GM19372 (cell line): ENCODE measurements around the gene ASAP2.
"Not testable (repeated sequence)": the region's sequence is repeated elsewhere in the genome, so short reads cannot be mapped to it uniquely, and the experiment has no call there.

ENCODE experiments used
- ATAC-seq: cut with Tn5 transposase; IDR thresholded peaks from one replicate; pipeline ENCODE4 v1.9.1; 2021; ENCODE audit warnings: mild to moderate bottlenecking, low read depth, moderate library complexity; ENCODE audit not compliant: unreplicated experiment

Gene ASAP2

DNA sequence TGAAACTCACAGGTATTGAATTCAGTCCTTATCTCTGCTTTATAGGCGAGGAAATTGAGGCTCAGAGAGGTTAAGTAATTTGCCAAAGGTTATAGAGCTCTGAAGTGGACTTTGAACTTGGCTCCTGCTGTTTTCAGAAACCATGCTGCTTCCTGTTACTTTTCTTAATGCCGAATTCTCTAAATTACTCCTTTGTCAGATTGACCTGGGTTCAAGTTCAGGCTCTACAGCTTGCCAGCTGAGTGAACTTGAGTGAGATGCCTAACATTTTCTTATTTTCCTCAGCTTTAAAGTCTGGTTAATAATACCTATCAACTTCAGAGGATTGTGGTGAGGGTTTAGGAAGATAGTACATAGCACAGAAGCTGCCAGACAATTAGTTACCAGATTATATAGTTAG, 3.4 kb downstream of the ASAP2 start:
- ATAC-seq: no peak

DNA sequence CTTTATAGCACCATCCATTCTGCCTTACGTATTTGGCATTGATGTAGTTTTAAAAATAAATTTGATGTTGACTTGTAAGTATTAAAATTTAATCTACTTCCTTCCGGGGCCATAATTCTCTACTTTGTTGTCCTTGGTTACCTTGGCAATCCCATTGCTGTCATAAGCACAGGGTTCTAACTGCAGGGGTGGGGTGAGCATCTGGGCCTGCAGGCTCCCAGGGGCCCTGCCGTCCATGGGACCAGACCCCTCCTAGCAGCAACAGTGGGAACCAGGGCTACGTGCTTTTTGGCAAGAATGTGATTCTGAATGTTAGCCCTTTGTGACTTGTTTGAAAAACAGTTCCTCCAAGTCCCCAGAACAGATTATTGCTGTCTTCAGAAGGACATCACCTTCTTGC, 4.9 kb downstream of the ASAP2 start:
- no peak for ATAC-seq

DNA sequence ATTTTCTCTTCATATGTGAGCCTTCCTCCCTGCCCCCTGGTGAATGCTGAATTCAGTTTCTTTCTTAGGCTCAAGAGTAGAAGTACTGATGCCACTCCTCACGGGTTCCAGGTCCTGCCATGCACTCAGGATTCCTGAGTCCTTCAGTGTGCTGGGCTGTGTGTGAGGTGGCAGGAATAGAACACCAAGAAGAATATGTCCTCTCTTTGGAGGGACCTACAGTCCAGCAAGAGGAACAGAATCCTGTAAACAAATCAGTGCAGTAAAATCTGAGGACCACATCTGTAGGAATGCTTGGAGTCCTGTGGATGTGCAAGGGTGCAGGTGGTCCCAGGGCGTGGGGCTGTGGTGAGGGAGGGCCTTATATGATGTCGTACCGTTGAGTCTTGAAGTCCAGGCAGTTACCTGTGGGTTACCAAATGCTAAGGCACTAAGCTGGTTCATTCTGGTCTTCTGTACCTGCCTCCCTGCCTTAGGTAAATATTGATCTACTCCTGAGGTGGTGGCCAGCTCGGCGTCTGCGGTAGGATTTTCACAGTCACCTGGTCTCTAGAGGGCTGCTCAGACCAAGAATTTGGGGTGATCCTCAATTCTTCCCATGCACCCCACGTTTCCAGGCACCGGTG, 5.5 kb downstream of the ASAP2 start:
- no peak for ATAC-seq

DNA sequence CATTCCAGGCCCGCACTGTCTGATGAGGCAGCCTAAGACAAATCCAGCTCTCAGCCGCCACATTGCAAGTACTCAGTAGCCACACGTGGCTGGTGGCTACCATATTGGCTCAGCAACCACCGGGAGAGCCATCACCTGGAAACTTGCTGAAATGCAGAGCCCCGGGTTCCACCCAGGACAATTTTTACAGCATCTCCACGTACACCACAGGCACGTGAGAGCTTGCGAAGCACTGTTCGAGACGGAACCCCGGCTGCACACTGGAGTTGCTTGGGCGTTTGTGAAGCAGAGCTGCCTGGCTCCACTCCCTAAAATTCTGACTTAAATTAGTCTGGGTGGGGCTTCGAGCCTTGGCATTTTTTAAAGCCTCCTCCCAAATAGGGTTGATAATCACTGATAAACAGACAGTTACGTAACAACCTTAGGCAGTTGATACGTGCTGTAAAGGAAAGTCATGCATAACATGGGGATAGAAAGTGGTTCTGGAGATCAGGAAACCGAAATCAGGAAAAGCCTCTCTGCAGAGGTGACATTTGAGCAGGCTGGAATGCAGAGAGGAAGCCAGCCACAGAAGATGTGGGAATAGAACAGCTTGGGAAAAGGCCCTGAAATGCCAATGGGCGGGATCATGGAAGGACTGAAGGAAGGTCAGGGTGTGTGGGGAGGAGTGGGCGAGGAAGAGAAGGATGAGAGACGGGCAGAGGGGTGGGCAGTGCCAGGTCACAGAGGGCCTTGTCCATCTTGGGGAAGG, 6.2 kb downstream of the ASAP2 start:
- ATAC-seq: no peak

DNA sequence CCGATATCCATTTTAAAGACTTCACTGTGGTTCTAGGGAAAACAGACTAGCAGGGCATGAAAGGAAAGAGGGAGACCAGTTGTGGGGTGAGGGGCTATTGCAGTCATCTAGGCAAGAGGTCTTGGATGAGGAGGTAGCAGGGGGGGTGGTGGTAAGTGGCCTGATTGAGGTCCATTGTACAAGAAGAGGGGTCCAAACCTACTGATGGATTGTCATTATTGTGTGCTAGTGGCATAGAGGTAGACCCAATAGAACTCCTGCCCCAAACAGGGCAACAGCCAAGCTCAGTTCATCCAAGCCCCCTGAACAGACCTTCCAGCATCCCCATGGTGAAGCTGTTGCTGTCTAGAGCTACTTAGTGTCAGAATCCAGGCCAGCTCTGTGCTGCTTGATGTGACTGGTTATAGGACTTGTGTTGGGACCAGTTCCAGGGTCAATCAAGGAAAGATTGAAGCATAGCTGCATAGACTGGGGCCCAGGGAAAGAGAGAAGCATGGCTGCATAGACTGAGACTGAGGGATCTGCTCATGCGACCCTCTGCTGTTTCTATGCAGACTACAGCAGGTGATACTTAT, 7.0 kb downstream of the ASAP2 start:
- ATAC-seq: no peak

DNA sequence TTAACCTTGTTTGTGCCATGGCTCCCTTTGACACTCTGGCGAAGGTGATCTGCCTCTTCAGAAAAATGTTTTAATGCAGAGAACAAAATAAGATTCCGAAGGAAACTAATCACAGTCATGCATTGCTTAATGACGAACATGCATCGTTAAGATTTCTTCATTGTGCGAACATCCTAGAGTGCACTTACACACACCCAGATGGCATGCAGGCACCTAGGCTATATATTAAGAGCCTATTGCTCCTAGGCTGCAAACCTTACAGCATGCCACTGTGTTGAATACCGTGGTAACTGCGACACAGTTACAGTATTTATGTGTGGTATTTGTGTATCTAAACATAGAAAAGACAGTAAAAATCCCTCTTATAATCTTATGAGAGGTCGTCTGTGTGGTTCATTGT, 8.3 kb downstream of the ASAP2 start:
- ATAC-seq: no peak

DNA sequence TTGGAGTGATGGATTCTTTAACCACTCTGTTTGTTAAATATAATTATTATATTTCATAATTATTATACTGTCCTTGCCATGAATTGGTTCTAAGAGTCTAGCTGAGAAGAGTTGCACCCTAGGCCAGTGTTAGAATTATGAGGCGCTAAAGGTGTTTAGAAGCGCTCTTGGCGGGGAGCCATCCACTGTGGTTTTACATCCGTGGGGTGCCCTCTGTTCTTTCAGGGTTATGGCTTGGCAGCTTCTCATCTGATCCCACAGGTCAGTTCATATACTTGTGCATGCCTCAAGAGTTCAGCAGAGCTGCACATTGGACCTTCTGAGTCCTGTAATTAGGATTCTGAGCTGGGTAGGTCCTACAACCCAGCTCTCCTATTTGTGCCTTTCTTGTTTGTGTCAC, 9.1 kb downstream of the ASAP2 start:
- no peak for ATAC-seq

DNA sequence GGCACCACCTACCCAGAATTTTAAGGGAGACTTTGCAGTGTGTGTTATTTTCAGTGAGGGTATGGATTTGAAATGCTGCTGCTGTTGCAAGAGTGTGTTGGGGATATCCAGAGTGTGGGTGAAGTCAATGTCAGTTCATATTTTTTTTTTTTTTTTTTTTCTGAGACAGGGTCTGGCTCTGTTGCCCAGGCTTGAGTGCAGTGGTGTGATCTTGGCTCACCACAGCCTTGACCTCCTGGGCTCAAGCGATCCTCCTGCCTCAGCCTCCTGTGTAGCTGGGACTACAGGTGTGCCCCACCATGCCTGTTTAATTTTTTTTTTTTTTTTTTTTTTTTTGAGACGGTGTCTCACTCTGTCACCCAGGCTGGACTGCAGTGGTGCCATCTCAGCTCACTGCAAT, 9.5 kb downstream of the ASAP2 start:
- not testable (repeated sequence) for ATAC-seq

DNA sequence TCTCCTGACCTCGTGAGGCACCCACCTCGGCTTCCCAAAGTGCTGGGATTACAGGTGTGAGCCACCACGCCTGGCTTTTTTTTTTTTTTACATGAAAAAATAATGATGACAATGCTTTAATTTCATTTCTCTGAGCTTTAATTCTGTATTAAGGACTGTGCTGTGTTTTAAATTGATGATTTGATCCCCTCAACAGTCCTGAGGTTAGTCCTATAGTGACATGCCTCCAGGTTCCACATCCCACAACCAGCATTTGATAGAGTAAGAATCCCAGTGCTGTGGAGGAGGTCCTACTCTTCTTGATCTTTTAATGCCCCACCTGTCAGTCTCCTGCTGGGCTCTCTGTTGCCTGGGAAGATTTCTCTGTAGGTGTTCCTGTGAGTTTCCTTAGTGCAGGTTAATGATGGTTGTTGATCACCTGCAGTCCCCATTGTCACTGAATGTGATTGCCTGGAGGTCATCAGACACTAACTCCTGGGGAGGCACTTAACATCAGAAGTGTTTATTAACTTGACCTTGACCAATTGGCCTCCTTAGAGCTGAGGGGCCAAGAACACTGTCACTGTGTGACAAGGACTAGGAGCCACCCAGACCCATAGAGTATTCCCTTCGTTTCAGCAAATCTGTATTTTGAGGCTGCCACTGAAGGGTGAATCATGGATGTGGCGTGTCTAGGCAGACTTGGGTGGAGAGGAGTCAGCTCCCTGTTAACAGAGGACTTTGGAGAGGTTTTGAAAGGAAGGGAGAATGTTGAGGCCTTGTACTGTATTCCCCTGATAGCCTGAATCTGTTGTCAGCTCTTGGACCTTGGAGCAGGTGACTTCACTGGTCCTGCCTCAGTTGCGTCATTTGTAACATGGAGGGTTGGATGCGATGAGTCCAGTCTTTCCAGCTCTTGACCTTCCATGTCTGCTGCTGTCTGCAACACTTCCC, 11.5 kb downstream of the ASAP2 start:
- no peak for ATAC-seq

DNA sequence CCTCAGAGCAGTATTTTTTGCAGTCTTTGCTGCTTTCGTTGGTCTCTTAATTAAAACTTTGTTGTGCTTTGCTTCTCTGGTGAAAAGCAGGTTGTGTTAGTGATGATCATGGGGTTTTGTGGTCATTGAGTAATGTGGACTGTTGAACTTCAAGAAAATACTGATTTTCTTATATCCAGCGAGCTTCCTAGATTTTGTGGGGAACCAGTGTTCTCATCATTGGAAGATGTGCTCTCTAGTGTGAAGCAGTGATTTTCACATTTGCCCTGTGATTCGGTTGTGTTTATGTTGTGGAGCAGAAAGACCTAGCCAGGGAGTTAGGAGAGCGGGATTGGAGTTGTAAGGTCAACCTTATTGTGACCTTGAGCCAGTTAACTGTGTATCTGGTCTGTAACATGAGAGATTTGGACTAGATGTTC, 12.4 kb downstream of the ASAP2 start:
- ATAC-seq: no peak

DNA sequence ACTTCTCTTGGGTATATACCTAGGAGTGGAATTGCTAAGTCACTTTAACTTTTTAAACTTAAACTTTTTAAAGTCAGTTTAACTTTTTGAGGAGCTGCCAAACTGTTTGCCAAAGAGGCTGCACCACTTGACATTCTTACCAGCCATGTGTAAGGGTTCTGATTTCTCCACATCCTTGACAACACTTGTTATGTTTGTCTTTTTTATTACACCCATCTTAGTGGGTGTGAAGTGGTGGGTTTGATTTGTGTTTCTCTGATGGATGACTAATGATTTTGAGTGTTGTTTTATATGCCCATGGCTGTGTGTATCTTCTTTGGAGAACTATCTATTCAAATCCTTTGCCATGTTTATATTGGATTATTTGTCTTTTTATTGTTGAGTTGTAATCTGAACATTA, 13.6 kb downstream of the ASAP2 start:
- ATAC-seq: no peak

DNA sequence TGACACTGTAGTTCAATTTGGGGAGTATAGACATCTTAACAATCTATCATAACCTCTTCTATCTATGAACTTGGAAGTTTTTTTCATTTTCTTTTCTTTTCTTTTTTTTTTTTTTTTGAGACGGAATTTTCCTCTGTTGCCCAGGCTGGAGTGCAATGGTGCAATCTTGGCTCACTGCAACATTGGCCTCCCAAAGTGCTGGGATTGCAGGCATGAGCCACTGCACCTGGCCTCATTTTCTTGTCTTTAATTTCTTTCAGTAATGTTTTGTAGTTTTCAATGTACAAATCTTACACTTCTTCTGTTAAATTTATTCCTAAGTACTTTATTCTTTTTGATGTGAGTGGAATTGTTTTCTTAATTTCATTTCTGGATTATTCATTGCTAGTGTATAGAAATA, 14.6 kb downstream of the ASAP2 start:
- ATAC-seq: no peak

DNA sequence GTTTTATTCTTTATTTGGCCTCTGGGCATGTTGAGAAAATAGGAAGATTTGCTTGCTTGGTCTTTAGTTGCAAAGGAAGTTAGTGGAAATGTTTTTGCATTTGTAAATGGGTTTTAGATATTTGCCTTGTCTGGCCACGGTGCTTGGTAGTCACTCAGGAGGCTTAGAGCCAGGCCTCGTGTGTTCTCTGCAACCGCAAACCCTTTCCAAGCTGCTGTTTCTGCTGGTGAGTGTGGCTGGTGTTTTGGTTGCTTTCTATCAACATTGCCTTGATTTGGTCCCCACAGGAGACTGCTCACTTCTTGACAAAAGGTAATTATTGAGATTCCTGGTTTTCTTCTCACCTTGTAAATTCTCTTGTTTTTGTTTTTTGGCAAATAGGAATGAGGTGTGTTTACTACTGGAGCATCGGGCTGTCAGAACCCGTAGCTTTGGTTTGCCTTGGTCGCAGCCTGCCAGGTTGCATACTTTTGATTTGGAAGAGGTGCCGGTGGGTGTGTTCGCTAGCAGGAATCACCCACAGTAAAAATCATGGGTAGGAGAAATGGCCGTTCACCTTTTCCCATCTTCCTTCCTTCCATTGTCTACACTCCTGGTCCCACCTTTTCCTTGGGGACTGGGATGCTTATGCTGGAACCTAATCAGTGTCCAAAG, 15.8 kb downstream of the ASAP2 start:
- no peak for ATAC-seq

DNA sequence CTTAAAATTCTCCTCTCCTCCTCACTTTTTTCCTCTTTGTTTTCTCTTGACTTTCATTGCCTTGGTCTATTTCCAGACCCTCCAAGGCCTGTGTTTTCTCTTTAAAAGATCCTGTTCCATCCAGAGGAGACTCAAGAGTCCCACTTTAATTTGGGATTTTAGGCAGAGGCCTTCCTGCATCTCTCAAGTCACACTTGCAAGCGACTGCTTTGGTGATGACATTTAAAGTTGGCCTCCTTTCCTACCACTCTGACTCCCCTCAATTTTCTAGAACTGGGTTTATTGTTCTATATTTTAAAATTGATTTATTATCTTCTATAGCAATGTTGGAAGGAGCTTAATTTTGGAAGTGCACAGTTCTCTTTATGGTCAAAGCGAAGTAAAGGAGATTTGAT, 16.3 kb downstream of the ASAP2 start:
- ATAC-seq: no peak

DNA sequence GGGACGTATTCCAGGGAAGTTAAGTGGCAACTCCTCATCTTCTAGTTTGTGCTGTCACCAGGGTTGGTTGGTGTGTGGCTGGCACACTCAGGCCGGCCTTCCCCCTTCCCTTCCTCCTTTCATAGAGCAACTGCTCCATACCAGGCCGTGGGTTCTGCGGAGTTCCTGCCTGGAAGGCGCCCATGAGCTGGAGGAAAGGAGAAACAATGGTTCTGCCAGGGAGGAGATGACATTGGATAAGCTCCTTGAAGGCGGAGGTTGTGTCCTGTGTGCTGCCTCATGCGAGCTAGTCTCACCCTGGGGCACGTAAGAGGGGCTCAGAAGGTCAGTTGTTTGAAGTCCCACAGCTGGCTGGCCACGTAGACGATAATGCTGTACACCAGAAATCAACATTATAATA, 19.2 kb downstream of the ASAP2 start:
- ATAC-seq: no peak

DNA sequence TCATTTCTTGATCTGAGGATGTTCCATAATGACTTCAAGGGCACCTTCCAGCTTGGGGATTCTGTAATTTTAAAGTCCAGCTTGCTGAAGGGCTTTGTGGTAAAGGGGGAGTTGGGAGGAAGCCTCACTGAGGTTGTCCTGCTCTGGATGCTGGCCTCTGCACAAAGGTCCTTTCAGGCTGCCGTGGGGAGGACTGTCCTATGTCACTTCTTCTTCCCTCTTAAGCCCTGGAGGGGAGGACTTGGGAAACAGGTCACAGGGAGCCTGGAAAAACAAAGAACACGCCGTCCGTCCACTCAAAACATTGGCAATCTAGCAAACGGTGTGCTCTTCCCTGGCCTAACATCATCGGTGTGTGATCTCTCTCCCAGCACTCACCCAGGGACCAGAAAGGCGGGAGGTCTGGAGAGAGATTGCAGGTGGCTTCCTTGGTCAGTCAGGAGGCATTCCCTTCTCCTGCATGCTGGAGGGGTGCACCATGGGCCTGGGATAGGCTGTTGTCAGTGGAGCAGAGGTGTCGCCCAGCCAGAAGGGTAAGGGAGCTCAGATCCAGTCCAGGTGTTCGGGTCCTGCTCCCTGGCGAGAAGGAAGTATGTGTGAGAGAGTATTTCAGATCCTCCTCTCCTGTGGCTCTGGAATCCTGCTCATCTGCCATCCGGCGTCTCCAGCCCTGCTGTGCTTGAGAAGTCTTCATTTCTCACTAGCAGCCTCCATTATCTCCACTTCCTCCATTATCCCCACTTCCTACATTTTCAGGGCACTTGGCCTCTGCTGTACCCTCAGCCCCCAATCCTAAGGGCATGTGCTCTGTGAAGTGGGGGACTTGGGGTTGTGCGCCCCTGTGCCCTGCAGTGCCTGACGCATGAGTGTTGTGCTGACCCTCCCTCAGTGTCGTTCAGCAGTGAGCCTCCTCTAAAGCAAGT, 20.1 kb downstream of the ASAP2 start:
- no peak for ATAC-seq

DNA sequence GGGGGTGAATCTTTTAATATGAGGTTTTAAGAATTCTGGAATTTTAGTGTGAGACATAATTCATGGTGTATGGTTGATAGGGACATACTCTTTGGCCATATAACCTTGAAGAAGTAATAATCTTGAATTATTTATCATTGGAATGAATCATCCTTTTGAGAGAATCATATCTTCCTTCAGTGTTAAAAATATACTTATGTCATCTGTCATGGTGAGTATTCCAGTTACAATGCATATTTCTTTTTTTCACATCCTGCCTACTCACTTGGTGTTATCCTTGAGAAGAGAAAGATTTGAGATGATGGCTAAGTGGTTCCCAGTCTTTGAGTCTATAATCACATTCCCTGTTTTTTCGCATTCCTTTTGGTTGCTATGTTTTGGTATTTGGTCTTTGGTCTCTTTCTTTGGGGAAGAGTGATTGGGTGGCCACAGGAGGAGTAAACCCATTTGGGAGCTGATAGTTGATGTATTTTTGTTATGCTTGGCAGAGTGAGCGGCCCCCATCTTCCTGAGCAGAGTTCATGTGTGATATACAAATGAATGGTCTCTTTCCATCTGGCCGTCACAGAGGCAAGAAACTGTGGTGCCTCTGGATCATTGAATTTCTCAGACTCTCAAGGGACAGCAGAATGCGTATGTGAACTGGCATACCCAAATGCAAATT, 21.6 kb downstream of the ASAP2 start:
- no peak for ATAC-seq

DNA sequence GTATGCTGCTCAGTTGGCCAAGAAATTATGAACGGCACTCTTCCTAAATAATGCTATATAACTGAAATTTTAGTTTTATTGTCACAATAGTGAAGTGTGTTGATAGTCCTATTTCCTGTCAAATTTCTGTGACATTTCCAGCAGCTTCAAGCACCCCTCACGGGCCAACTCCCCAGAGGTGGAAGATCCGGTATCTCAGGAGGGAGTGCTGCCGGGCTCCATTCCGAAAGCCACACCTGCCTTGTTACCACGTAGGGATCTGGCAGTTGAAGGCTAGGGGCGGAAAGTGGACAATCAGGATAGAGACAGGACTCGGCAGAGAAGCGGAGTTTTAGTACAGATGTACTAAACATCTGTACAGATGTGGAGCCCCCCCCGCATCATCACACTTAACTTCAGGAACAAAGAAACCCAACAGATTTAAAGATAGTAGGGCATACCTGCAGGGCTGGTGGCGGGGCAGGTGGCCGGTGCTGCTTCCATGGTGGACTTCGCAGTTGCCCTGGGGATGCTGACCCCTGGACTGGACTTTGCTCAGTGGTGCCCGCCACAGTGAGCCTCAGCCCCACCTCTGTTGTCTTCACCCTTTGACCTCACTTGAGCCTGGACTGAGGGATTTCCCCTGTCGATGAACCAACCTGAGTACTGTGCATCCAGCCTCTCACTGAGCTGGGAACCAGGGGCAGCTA, 22.3 kb downstream of the ASAP2 start:
- ATAC-seq: no peak
